Activated naive CD4-positive, alpha-beta T cell treated with anti-CD3 and anti-CD28 coated beads, Interleukin-2, amount 50 U/mL, for 72 hours (primary cell): ENCODE measurements around the gene SLC22A8. TPM values are rescaled to one million over a fixed set of nuclear protein-coding genes. Genes with fewer than 3 reads are reported as not detected.
A peak's percentile ranks its signal among the peaks of the same experiment; 100 is the strongest.
"Not testable (repeated sequence)": the region's sequence is repeated elsewhere in the genome, so short reads cannot be mapped to it uniquely, and the experiment has no call there.

ENCODE experiments used
- ATAC-seq, 2 donors: fragments of 150-1000 bp; cut with Tn5 transposase; 2 replicates each; pipeline ENCODE4 v1.10.0; 2021; ENCODE audit warnings: mild to moderate bottlenecking in 2 of 2, moderate library complexity in 2 of 2
- DNase-seq, 2 donors: peaks; one replicate each; pipeline ENCODE4 v3.0.0; 2021 to 2022; ENCODE audit warnings: low spot score in 2 of 2
- H3K27ac Mint-ChIP-seq, 2 donors: one replicate each; pipeline ENCODE4 v1.8.0; 2022; ENCODE audit warnings: mild to moderate bottlenecking in 2 of 2, mixed read lengths in 2 of 2
- H3K36me3 Mint-ChIP-seq, 2 donors: one replicate each; pipeline ENCODE4 v1.8.0; 2022; ENCODE audit warnings: mixed read lengths in 2 of 2
- H3K9me3 Mint-ChIP-seq, 2 donors: one replicate each; pipeline ENCODE4 v1.8.0; 2022; ENCODE audit warnings: mixed read lengths in 2 of 2
- total RNA-seq, 2 donors: library from RNA; stranded (reverse); gene quantifications; one replicate each; pipeline ENCODE4 v1.2.3, GENCODE V29; 2022

Gene SLC22A8
- total RNA-seq, 2 donors from 2014 or later = not detected

GRCh38 chr11:62958547-62959421 is 56.9 kb downstream of the SLC22A8 start:
- DNase-seq = no peak
- H3K36me3 Mint-ChIP-seq = no peaks in the 10 kb centered on the region
- H3K9me3 Mint-ChIP-seq = no peaks in the 10 kb centered on the region
- H3K27ac Mint-ChIP-seq = no peak overlapping the region
- ATAC-seq = no peak

- H3K36me3 Mint-ChIP-seq = no peaks in the 10 kb centered on the region
- H3K9me3 Mint-ChIP-seq = no peaks in the 10 kb centered on the region
- DNase-seq (no peak), ATAC-seq (no peak)
- H3K27ac Mint-ChIP-seq = no peak overlapping the region
These were observed 58.5 kb downstream of the SLC22A8 start for GRCh38 chr11:62957147-62957546.

GRCh38 chr11:62954478-62954877 is 61.2 kb downstream of the SLC22A8 start:
- Mint-ChIP-seq H3K27ac (no peak overlapping the region), H3K36me3 (no peaks in the 10 kb centered on the region), H3K9me3 (no peaks in the 10 kb centered on the region)
- no peak for DNase-seq
- no peak for ATAC-seq

GRCh38 chr11:62953811-62954210 is 61.8 kb downstream of the SLC22A8 start:
- no peak overlapping the region for H3K27ac Mint-ChIP-seq
- ATAC-seq (no peak), DNase-seq (no peak)
- no peaks in the 10 kb centered on the region for H3K9me3 Mint-ChIP-seq
- H3K36me3 Mint-ChIP-seq = no peaks in the 10 kb centered on the region

- no peaks in the 10 kb centered on the region for H3K36me3 Mint-ChIP-seq
- ATAC-seq (no peak), DNase-seq (no peak)
- peak overlapping the region in 1 of 2 donors; percentile 48 for H3K27ac Mint-ChIP-seq
- H3K9me3 Mint-ChIP-seq = no peaks in the 10 kb centered on the region
These were observed 66.8 kb downstream of the SLC22A8 start for GRCh38 chr11:62948765-62949320.

GRCh38 chr11:62945538-62945937 is 70.1 kb downstream of the SLC22A8 start:
- not testable (repeated sequence) for H3K36me3 Mint-ChIP-seq, H3K27ac Mint-ChIP-seq, ATAC-seq

More at GRCh38 chr11:62945538-62945937, 70.1 kb downstream of the SLC22A8 start:
- not testable (repeated sequence) for H3K9me3 Mint-ChIP-seq, DNase-seq

Other genes with a start within 250 kb of the SLC22A8 start
- 10 to 100 TPM; 16.7 to 32.2 TPM for gene TAF6L, start 244.4 kb downstream of the SLC22A8 start, total RNA-seq
- 10 to 100 TPM; 19.5 to 20.9 TPM for gene TMEM179B, start 228.4 kb downstream of the SLC22A8 start, total RNA-seq
- gene TMEM223, start 223.8 kb downstream of the SLC22A8 start, total RNA-seq = 10 to 100 TPM in 1 of 2 donors, 1 to 10 TPM in 1; 8.9 to 11.3 TPM
- gene NXF1, start 210.4 kb downstream of the SLC22A8 start, total RNA-seq = 100 to 1,000 TPM; 104 to 132 TPM
- 10 to 100 TPM; 23.0 to 61.3 TPM for gene STX5, start 183.8 kb downstream of the SLC22A8 start, total RNA-seq
- gene TEX54, start 183.0 kb downstream of the SLC22A8 start, total RNA-seq = under 1 TPM in 1 of 2 donors, not detected in 1; 0.70 TPM
- gene WDR74, start 176.3 kb downstream of the SLC22A8 start, total RNA-seq = 100 to 1,000 TPM in 1 of 2 donors, 10 to 100 TPM in 1; 87.2 to 105 TPM
- gene SLC3A2, start 134.9 kb downstream of the SLC22A8 start, total RNA-seq = 100 to 1,000 TPM; 295 to 308 TPM
- gene CHRM1, start 94.5 kb downstream of the SLC22A8 start, total RNA-seq = not detected
- gene SLC22A6, start 30.9 kb downstream of the SLC22A8 start, total RNA-seq = not detected
- not detected for gene SLC22A24, start 128.4 kb upstream of the SLC22A8 start, total RNA-seq
- not detected for gene SLC22A25, start 227.8 kb upstream of the SLC22A8 start, total RNA-seq